ENCODE results near the gene S100A7A.

Gene S100A7A

DNA sequence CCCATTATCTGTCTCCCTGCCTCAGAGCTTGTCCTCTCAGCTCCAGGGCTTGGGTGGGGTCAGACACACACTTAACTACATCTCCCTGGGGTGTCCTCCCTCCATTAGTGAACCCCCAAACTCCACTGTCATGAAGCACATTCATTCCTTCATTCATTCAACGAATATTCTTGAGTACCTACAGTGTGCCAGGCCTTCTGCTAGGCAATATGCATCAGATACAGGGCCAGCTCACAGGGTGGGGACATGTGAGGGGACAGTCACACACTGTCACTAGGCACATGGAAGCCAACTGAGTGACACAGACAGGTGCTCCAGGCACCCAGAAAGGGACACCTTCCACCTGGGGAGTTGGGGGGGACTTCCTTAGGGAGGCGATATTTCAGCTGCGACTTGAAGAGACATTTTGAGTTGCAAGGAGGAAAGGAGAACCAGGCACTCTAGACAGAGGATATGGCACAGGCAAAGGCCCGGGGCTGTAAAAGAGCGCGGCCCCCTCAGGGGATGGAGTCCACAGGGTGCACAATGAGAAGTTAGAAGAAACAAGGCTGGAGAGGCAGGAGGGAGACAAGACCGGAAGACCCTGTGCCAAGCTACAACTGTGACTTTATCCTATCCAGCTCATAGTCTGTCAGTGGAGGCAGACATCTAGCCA lies 16.8 kb upstream of the S100A7A start:
- no peaks in the 10 kb centered on the region for H3K27me3 ChIP-seq (replicated peaks)
- H3K27ac ChIP-seq, result no peak overlapping the region
- H3K36me3 ChIP-seq (replicated peaks), result no peaks in the 10 kb centered on the region
- H3K4me3 ChIP-seq (ENCODE audit: low read depth, low read length), result no peak overlapping the region
- in situ Hi-C loops (cut with HindIII; ENCODE audit: low pct_ligation_motif_present, low sequenced_read_pairs), result no loop called here
- TF ChIP-seq, protein P1, sequence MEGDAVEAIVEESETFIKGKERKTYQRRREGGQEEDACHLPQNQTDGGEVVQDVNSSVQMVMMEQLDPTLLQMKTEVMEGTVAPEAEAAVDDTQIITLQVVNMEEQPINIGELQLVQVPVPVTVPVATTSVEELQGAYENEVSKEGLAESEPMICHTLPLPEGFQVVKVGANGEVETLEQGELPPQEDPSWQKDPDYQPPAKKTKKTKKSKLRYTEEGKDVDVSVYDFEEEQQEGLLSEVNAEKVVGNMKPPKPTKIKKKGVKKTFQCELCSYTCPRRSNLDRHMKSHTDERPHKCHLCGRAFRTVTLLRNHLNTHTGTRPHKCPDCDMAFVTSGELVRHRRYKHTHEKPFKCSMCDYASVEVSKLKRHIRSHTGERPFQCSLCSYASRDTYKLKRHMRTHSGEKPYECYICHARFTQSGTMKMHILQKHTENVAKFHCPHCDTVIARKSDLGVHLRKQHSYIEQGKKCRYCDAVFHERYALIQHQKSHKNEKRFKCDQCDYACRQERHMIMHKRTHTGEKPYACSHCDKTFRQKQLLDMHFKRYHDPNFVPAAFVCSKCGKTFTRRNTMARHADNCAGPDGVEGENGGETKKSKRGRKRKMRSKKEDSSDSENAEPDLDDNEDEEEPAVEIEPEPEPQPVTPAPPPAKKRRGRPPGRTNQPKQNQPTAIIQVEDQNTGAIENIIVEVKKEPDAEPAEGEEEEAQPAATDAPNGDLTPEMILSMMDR (IDR thresholded peaks at IDR 0.05; ENCODE audit: low read depth, low read length, missing control alignments), result no peak
- no peak for DNase-seq

DNA sequence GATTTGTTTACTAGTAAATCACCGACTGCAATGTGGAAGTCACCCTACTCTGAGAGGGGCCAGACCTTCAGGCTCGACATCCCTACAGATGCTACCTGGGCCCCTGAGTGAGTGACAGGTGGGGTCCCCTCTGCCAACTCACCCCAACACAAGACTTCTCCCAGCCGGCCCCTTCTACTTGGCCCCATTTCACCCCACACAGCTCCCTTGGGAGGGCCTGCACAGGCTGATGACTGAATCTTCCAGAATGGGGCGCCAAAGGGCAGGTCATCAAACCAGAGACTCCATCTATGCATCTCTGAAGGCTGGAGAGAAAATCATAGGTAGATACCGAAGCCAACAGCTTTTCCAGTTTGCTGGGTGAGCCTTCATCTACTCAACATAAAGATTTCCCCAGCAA lies 16.1 kb upstream of the S100A7A start:
- H3K4me3 ChIP-seq (ENCODE audit: low read depth, low read length), result no peak overlapping the region
- H3K36me3 ChIP-seq (replicated peaks), result no peaks in the 10 kb centered on the region
- no peak for DNase-seq
- TF ChIP-seq, protein P1 (IDR thresholded peaks at IDR 0.05; ENCODE audit: low read depth, low read length, missing control alignments), result peak; percentile 3
- H3K27me3 ChIP-seq (replicated peaks), result no peaks in the 10 kb centered on the region
- no peak overlapping the region for H3K27ac ChIP-seq
- in situ Hi-C loops (cut with HindIII; ENCODE audit: low pct_ligation_motif_present, low sequenced_read_pairs), result no loop called here

DNA sequence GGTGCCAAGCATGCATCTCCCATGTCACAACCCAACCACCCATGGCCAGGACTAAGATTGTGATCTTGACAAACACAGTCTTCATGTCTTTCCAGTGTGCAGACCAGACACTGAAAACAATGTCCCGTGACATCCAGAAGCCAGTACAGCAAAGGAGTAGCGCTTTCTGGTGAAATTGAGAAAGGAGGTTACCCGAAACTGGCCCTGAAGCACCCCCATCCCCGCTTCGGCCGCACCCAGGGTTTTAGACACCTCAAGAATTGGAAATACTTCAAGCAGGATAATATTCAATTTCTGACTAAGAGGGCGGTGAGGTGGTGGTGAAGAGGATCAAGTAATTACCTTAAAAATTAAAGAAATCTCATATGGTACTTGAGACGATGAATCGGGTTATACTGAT lies 14.9 kb upstream of the S100A7A start:
- in situ Hi-C loops (cut with HindIII; ENCODE audit: low pct_ligation_motif_present, low sequenced_read_pairs), result no loop called here
- no peak overlapping the region for H3K4me3 ChIP-seq (ENCODE audit: low read depth, low read length)
- no peak for DNase-seq
- no peak overlapping the region for H3K27ac ChIP-seq
- no peaks in the 10 kb centered on the region for H3K36me3 ChIP-seq (replicated peaks)
- no peaks in the 10 kb centered on the region for H3K27me3 ChIP-seq (replicated peaks)
- TF ChIP-seq, protein P1 (IDR thresholded peaks at IDR 0.05; ENCODE audit: low read depth, low read length, missing control alignments), result no peak

DNA sequence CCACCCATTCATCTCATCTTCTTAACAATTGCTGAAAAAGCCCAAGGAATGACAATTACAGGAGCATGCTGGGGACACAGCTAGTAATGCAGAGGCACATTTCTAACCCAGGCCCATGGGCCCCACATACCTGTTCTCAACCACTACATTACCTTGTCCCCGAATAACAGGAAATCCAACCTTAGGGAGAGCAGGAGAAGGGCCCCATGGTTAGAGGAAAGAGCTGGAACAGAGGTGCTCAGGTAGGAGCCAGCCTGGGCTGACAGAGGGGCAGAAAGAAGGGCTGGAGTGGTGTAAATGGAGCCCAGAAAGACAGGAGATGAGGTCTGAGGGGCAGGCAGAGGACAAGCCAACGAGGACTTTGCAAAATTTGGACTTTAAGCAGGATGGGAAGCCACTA lies 14.1 kb upstream of the S100A7A start:
- in situ Hi-C loops (cut with HindIII; ENCODE audit: low pct_ligation_motif_present, low sequenced_read_pairs), result no loop called here
- TF ChIP-seq, protein P1 (IDR thresholded peaks at IDR 0.05; ENCODE audit: low read depth, low read length, missing control alignments), result no peak
- no peak overlapping the region for H3K27ac ChIP-seq
- H3K27me3 ChIP-seq (replicated peaks), result no peaks in the 10 kb centered on the region
- no peak for DNase-seq
- no peak overlapping the region for H3K4me3 ChIP-seq (ENCODE audit: low read depth, low read length)
- no peaks in the 10 kb centered on the region for H3K36me3 ChIP-seq (replicated peaks)

DNA sequence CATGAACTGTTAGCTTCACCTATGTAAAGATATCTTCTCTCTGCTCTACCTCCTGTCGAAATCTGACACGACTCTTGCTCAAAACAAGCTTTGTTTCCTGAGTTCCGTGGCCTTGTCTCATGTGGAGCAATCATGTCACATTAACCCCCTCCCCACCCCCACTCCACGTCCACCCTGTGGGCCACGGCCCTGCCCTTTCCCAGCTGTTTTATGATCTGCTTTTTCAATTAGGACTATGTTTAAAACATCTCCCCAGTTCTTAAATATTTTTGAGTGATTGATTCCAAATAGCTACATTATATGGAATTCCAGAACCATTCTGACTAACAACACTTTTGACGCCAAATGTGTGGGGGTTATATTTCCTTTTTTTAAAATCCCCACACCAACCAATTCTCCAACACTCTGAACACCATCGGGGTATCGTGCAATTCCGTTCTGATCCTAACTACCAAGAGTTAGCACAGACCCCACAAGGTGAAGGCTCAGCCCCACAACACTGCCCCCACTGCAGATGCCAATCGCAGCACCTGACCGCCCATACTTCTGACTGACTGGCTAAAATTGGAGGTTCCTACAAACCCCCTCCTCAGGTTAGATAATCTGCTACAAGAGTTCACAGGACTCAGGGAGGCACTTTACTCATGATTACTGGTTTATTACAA lies 12.8 kb upstream of the S100A7A start:
- DNase-seq, result no peak
- H3K4me3 ChIP-seq (ENCODE audit: low read depth, low read length), result no peak overlapping the region
- in situ Hi-C loops (cut with HindIII; ENCODE audit: low pct_ligation_motif_present, low sequenced_read_pairs), result no loop called here

More for the DNA sequence above, 12.8 kb upstream of the S100A7A start:
- Histone ChIP-seq H3K27me3 (replicated peaks) (no peaks in the 10 kb centered on the region), H3K27ac (no peak overlapping the region), H3K36me3 (replicated peaks) (no peaks in the 10 kb centered on the region)
- TF ChIP-seq, protein P1 (IDR thresholded peaks at IDR 0.05; ENCODE audit: low read depth, low read length, missing control alignments), result no peak

All from brain microvascular endothelial cell (primary cell).